ENCODE measurements around the gene ELAVL1. TPM values are rescaled to one million over a fixed set of nuclear protein-coding genes. Genes with fewer than 3 reads are reported as not detected.
A peak's percentile ranks its signal among the peaks of the same experiment; 100 is the strongest.

ELAVL1 gene
- total and polyA plus RNA-seq, 9 of the 15 experiments (the other 6 are each of a cell fraction or from before 2014, with no cell fraction given) = 4.3 to 172 (median 69.2) TPM

DNA sequence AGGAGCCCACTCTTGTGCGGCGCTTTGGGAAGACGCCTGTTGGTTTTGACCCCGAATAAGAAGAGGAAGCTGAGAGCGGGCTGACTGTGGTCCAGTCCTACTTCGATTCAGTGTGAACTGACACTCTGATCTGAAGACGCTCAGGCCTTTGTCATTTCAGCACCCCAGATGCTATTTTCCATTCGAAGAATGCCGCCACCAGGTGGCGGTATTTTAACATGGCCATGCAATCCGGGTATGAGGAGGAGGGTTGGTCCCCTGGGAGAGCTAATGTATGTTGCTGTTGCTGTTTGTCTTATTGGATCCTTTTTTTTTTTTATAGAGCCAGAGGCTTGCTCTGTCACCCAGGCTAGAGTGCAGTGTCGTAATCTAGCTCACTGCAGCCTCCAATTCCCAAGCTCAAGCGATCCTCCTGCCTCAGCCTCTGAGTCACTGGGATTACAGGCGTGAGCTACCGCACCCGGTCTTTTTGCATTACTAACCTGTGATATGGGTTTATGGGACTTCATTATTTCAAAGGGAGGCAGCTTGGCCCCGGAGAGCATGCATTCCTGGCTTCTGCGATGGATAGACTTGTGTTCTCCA, 61.2 kb downstream of the ELAVL1 start (continued):
- TF ChIP-seq, protein P1, sequence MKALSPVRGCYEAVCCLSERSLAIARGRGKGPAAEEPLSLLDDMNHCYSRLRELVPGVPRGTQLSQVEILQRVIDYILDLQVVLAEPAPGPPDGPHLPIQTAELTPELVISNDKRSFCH (CRISPR knock-in tag; IDR thresholded peaks at IDR 0.05) = no peak
- TF ChIP-seq, protein P1 (tag; IDR thresholded peaks at IDR 0.05) = no peak
- 0 out of 2 replicates have a peak, but pooled peaks have one; percentile 2 for TF ChIP-seq ZBTB7A (IDR thresholded peaks at IDR 0.05; ENCODE audit: borderline replicate concordance, control insufficient read depth, low read depth, low read length)
- no peak for TF ChIP-seq CCNT2 (IDR thresholded peaks at IDR 0.05; ENCODE audit: borderline replicate concordance, extremely low read depth, insufficient read length, low read depth, low read length)
- TF ChIP-seq KDM5B (IDR thresholded peaks at IDR 0.05; ENCODE audit: insufficient replicate concordance, low read depth, low read length) = no peak
- no peak for TF ChIP-seq NR2C2 (CRISPR knock-in tag; IDR thresholded peaks at IDR 0.05)
- TF ChIP-seq NR2C2 (tag; IDR thresholded peaks at IDR 0.05) = no peak
- peak in 1 of 3 experiments; percentile 35 for TF ChIP-seq YY1 (IDR thresholded peaks at IDR 0.05; ENCODE audit: borderline replicate concordance in 1 of 3, control insufficient read depth in 1 of 3, extremely low read depth in 1 of 3, insufficient read depth in 3 of 3, insufficient read length in 1 of 3, insufficient replicate concordance in 2 of 3, low read depth in 1 of 3, low read length in 2 of 3)
- TF ChIP-seq, protein P2, sequence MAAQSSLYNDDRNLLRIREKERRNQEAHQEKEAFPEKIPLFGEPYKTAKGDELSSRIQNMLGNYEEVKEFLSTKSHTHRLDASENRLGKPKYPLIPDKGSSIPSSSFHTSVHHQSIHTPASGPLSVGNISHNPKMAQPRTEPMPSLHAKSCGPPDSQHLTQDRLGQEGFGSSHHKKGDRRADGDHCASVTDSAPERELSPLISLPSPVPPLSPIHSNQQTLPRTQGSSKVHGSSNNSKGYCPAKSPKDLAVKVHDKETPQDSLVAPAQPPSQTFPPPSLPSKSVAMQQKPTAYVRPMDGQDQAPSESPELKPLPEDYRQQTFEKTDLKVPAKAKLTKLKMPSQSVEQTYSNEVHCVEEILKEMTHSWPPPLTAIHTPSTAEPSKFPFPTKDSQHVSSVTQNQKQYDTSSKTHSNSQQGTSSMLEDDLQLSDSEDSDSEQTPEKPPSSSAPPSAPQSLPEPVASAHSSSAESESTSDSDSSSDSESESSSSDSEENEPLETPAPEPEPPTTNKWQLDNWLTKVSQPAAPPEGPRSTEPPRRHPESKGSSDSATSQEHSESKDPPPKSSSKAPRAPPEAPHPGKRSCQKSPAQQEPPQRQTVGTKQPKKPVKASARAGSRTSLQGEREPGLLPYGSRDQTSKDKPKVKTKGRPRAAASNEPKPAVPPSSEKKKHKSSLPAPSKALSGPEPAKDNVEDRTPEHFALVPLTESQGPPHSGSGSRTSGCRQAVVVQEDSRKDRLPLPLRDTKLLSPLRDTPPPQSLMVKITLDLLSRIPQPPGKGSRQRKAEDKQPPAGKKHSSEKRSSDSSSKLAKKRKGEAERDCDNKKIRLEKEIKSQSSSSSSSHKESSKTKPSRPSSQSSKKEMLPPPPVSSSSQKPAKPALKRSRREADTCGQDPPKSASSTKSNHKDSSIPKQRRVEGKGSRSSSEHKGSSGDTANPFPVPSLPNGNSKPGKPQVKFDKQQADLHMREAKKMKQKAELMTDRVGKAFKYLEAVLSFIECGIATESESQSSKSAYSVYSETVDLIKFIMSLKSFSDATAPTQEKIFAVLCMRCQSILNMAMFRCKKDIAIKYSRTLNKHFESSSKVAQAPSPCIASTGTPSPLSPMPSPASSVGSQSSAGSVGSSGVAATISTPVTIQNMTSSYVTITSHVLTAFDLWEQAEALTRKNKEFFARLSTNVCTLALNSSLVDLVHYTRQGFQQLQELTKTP (IDR thresholded peaks at IDR 0.05; ENCODE audit: low read depth in 1 of 2, partially characterized antibody in 2 of 2) = peak in 1 of 2 experiments; percentile 59
- no peak for TF ChIP-seq HNRNPH1 (optimal IDR thresholded peaks at IDR 0.05; ENCODE audit: low read depth, low read length)
- no peak for TF ChIP-seq CBX1 (IDR thresholded peaks at IDR 0.05; ENCODE audit: low read depth)
- TF ChIP-seq, protein P3, sequence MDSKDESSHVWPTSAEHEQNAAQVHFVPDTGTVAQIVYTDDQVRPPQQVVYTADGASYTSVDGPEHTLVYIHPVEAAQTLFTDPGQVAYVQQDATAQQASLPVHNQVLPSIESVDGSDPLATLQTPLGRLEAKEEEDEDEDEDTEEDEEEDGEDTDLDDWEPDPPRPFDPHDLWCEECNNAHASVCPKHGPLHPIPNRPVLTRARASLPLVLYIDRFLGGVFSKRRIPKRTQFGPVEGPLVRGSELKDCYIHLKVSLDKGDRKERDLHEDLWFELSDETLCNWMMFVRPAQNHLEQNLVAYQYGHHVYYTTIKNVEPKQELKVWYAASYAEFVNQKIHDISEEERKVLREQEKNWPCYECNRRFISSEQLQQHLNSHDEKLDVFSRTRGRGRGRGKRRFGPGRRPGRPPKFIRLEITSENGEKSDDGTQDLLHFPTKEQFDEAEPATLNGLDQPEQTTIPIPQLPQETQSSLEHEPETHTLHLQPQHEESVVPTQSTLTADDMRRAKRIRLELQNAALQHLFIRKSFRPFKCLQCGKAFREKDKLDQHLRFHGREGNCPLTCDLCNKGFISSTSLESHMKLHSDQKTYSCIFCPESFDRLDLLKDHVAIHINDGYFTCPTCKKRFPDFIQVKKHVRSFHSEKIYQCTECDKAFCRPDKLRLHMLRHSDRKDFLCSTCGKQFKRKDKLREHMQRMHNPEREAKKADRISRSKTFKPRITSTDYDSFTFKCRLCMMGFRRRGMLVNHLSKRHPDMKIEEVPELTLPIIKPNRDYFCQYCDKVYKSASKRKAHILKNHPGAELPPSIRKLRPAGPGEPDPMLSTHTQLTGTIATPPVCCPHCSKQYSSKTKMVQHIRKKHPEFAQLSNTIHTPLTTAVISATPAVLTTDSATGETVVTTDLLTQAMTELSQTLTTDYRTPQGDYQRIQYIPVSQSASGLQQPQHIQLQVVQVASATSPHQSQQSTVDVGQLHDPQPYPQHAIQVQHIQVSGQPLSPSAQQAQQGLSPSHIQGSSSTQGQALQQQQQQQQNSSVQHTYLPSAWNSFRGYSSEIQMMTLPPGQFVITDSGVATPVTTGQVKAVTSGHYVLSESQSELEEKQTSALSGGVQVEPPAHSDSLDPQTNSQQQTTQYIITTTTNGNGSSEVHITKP (IDR thresholded peaks at IDR 0.05; ENCODE audit: partially characterized antibody) = no peak
- no peak for TF ChIP-seq ARID2 (IDR thresholded peaks at IDR 0.05)
- TF ChIP-seq C11orf30 (IDR thresholded peaks at IDR 0.05; ENCODE audit: low read depth) = no peak
- TF ChIP-seq, protein P4, sequence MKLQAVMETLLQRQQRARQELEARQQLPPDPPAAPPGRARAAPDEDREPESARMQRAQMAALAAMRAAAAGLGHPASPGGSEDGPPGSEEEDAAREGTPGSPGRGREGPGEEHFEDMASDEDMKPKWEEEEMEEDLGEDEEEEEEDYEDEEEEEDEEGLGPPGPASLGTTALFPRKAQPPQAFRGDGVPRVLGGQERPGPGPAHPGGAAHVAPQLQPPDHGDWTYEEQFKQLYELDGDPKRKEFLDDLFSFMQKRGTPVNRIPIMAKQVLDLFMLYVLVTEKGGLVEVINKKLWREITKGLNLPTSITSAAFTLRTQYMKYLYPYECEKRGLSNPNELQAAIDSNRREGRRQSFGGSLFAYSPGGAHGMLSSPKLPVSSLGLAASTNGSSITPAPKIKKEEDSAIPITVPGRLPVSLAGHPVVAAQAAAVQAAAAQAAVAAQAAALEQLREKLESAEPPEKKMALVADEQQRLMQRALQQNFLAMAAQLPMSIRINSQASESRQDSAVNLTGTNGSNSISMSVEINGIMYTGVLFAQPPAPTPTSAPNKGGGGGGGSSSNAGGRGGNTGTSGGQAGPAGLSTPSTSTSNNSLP (IDR thresholded peaks at IDR 0.05; ENCODE audit: borderline replicate concordance, low read depth, low read length) = peak; percentile 81; the same call in 1 of the 2 replicates
